NB4 (cell line): ENCODE results near the gene ITLN1.

Experiments
- CTCF ChIP-seq: IDR thresholded peaks from one replicate; pipeline ENCODE4 v1.5.1; 2012; ENCODE audit warnings: low read depth, low read length
- MAX ChIP-seq: IDR thresholded peaks from 2 replicates; pipeline ENCODE4 v1.6.1; 2011; ENCODE audit warnings: low read depth, low read length
- POLR2A ChIP-seq: IDR thresholded peaks from 2 replicates; pipeline ENCODE4 v1.6.1; 2011; ENCODE audit warnings: mild to moderate bottlenecking; ENCODE audit not compliant: insufficient read length; ENCODE audit errors: extremely low read depth

- TF ChIP-seq CTCF (no peak), POLR2A (no peak), MAX (no peak)
These were observed 16.8 kb downstream of the ITLN1 start for GRCh38 chr1:160868141-160868540.
